ENCODE measurements around the gene MACROD2. TPM values are rescaled to one million over a fixed set of nuclear protein-coding genes. Genes with fewer than 3 reads are reported as not detected.

The MACROD2 gene
- polyA plus RNA-seq, 1 experiment, result 0.47 TPM

- no peak for DNase-seq (ENCODE audit: low read depth)
- ChIA-PET CTCF (interaction anchor here (1.0 kb wide), 2 partner anchors 9 to 11 kb away, joined by 3 to 5 read pairs; no protein-coding TSS in a partner anchor), POLR2A (no interaction called here)
These were observed 920.0 kb downstream of the MACROD2 start for GRCh38 chr20:14915356-14915755.

DNA sequence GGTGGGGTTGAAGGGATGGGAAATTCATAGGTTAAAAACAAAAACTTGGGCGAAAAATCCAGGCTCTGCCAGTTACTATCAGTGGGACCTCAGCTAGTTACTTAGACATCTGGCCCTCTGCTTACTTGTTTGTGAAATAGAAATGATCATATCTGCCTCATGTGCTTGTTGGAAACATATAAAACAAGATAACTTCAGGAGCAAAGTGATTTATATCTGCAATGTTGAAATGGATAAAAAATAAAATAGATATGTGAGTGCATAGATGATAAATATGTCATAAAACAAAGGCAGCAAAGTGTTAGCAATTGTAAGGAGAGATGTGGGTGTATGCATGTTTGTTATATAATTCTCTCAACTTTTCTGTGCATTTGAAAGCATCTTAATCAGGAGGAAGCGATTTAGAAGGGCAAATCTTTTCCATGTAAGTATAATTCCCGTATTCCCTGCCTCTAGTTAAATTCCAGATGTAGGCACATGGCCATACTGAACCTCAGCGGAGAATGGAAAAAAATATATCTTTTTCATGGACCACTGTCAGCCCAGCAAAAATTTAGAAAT is 921.1 kb downstream of the MACROD2 start:
- no peak overlapping the region for H3K4me3 ChIP-seq (ENCODE audit: low read depth, low read length)
- H3K27me3 ChIP-seq (ENCODE audit: control insufficient read depth, insufficient read depth, low read length), result no peaks in the 10 kb centered on the region
- no peak for TF ChIP-seq CTCF (IDR thresholded peaks at IDR 0.05; ENCODE audit: insufficient read depth, low read depth, low read length)
- ChIA-PET POLR2A (no interaction called here), CTCF (interaction anchor here (0.6 kb wide), 1 partner anchor 511 kb away, joined by 3 read pairs; no protein-coding TSS in a partner anchor)
- no peaks in the 10 kb centered on the region for H3K36me3 ChIP-seq (ENCODE audit: control insufficient read depth, insufficient read depth, low read length)
- DNase-seq (ENCODE audit: low read depth), result no peak

More at GRCh38 chr20:14915356-14915755, 920.0 kb downstream of the MACROD2 start:
- Histone ChIP-seq H3K27me3 (ENCODE audit: control insufficient read depth, insufficient read depth, low read length) (no peaks in the 10 kb centered on the region), H3K36me3 (ENCODE audit: control insufficient read depth, insufficient read depth, low read length) (no peaks in the 10 kb centered on the region), H3K4me3 (ENCODE audit: low read depth, low read length) (no peak overlapping the region)
- no peak for TF ChIP-seq CTCF (IDR thresholded peaks at IDR 0.05; ENCODE audit: insufficient read depth, low read depth, low read length)

DNA sequence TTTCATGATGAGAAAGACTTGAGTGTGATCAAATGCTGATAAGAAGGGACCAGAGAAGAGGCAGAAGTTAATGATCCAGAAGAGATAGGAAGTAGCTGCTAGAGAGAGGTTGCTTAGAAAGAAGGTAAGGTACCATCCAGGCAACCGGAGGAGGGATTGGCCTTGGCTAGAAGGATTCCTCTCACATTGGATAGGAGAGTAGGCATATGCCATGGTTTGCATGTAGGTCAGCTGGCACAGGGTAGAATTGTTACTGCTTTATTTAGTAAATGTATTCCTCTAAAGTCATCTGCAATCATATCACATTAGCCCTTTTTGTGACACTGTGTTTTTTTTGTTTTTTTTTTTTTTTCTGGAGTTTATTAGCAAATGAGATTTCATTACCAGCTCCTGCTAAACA is 923.0 kb downstream of the MACROD2 start:
- Histone ChIP-seq H3K4me3 (ENCODE audit: low read depth, low read length) (no peak overlapping the region), H3K36me3 (ENCODE audit: control insufficient read depth, insufficient read depth, low read length) (no peaks in the 10 kb centered on the region), H3K27me3 (ENCODE audit: control insufficient read depth, insufficient read depth, low read length) (no peaks in the 10 kb centered on the region)
- no peak for DNase-seq (ENCODE audit: low read depth)
- no peak for TF ChIP-seq CTCF (IDR thresholded peaks at IDR 0.05; ENCODE audit: insufficient read depth, low read depth, low read length)
- ChIA-PET POLR2A (no interaction called here), CTCF (no interaction called here)

- Histone ChIP-seq H3K27me3 (ENCODE audit: control insufficient read depth, insufficient read depth, low read length) (no peaks in the 10 kb centered on the region), H3K4me3 (ENCODE audit: low read depth, low read length) (no peak overlapping the region), H3K36me3 (ENCODE audit: control insufficient read depth, insufficient read depth, low read length) (no peaks in the 10 kb centered on the region)
- CTCF ChIA-PET, result no interaction called here
- DNase-seq (ENCODE audit: low read depth), result no peak
- POLR2A ChIA-PET, result no interaction called here
- TF ChIP-seq CTCF (IDR thresholded peaks at IDR 0.05; ENCODE audit: insufficient read depth, low read depth, low read length), result no peak
These were observed 923.7 kb downstream of the MACROD2 start for GRCh38 chr20:14918976-14919375.

DNA sequence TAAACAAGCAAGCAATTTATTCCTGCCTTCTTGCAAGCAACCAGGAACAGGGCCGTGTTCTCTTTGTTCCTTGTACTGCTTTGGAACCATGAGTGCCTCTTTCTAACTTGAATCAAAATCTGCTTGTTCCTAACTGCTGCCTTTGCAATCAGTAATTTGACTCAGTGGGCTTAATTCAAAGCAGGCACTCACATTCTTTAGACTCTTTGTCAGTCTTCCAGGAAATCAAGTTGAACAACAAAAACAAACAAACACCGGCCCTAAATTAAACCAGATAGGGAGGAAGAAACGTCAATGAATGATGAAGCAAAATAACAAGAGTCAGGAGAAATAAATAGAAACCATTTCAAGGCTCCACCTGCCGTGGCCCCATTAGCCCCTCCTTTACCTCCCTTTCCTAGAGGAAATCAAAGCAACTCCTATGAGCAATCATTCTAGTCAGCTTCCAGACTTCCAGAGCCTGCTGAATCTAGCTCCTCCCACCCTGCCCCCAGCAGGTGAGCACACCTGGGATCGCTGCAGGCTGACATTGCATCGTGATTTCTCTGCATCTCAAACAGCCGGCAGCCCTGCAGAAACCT is 924.3 kb downstream of the MACROD2 start:
- TF ChIP-seq CTCF (IDR thresholded peaks at IDR 0.05; ENCODE audit: insufficient read depth, low read depth, low read length), result no peak
- ChIA-PET CTCF (no interaction called here), POLR2A (no interaction called here)
- no peaks in the 10 kb centered on the region for H3K27me3 ChIP-seq (ENCODE audit: control insufficient read depth, insufficient read depth, low read length)
- peak; percentile 28 for DNase-seq (ENCODE audit: low read depth)
- no peak overlapping the region for H3K4me3 ChIP-seq (ENCODE audit: low read depth, low read length)
- H3K36me3 ChIP-seq (ENCODE audit: control insufficient read depth, insufficient read depth, low read length), result no peaks in the 10 kb centered on the region

Data from BJ (cell line).